HCT116 (cell line): ENCODE results near the gene UBXN11. TPM values are rescaled to one million over a fixed set of nuclear protein-coding genes. Genes with fewer than 3 reads are reported as not detected.

Experiments
- ATAC-seq: fragments of 200-7000 bp; cut with Tn5 transposase; 2 replicates; pipeline ENCODE4 v1.9.1; 2020; ENCODE audit warnings: mild to moderate bottlenecking, moderate library complexity
- BruUV-seq: library from RNA; stranded (reverse); fragments of 400-500 nt; replicated peaks from 2 replicates; lab custom pipeline; 2021; lab: Mats Ljungman, UMichigan
- CTCF ChIA-PET: fragments of 300-600 bp; sonication (Branson Sonifier 250); formaldehyde crosslinking; loops from one replicate; lab custom pipeline; 2021; ENCODE audit warnings: antibody characterized with exemption; lab: Charles Lee
- POLR2A ChIA-PET: fragments of 300-600, 350-600 bp; sonication (Branson Sonifier 250); formaldehyde crosslinking; loops from one replicate; lab custom pipeline; 2021; ENCODE audit warnings: antibody characterized with exemption; lab: Charles Lee
- RAD21 ChIA-PET, 2 experiments: fragments of 300-600 bp; sonication (Branson Sonifier 250); formaldehyde crosslinking; loops; one replicate each; lab custom pipeline; 2023; ENCODE audit warnings: low total read pairs in 2 of 2; ENCODE audit not compliant: uncharacterized antibody in 2 of 2, unreplicated experiment in 2 of 2, low non-redundant PET in 1 of 2; lab: Charles Lee
- DNase-seq: peaks from one replicate; pipeline ENCODE4 v3.0.0-alpha.2; 2010; ENCODE audit warnings: low read depth, low spot score
- H2AFZ ChIP-seq: fragments of 200-600 bp; shearing (Covaris generic), sonication (generic); 2 replicates; pipeline ENCODE4 v1.6.1; 2017; ENCODE audit warnings: low read depth, mixed run types, mixed read lengths, antibody characterized with exemption, low read length; ENCODE audit not compliant: poor library complexity, severe bottlenecking
- H3K27ac ChIP-seq: 2 replicates; pipeline ENCODE4 v1.5.1; 2012; ENCODE audit warnings: low read depth, low read length
- H3K27me3 ChIP-seq: fragments of 200-600 bp; sonication (generic); 2 replicates; pipeline ENCODE4 v1.6.1; 2016; ENCODE audit warnings: mixed run types, low read length, mixed read lengths; ENCODE audit not compliant: insufficient read depth
- H3K36me3 ChIP-seq, 2 experiments: fragments of 200-500 bp in 1 of 2; fragments of 200-600 bp in 1 of 2; sonication (Bioruptor generic) in 1 of 2; sonication (generic) in 1 of 2; 2 replicates each; pipeline versions ENCODE4 v1.5.1 to v1.6.1; 2014 to 2016; ENCODE audit warnings: low read length in 2 of 2, inconsistent platforms in 1 of 2, mixed read lengths in 1 of 2, mixed run types in 1 of 2; ENCODE audit not compliant: insufficient read depth in 2 of 2, control insufficient read depth in 1 of 2
- H3K4me1 ChIP-seq, 2 experiments: fragments of 200-600 bp in 1 of 2; sonication (generic) in 1 of 2; 2 replicates each; pipeline versions ENCODE4 v1.5.1 to v1.6.1; 2012 to 2017; ENCODE audit warnings: low read length in 2 of 2, inconsistent platforms in 1 of 2, mild to moderate bottlenecking in 1 of 2, mixed read lengths in 1 of 2, mixed run types in 1 of 2, moderate library complexity in 1 of 2; ENCODE audit not compliant: insufficient read depth in 2 of 2, control insufficient read depth in 1 of 2
- H3K4me2 ChIP-seq: fragments of 200-600 bp; sonication (generic); 2 replicates; pipeline ENCODE4 v1.6.1; 2017; ENCODE audit warnings: mixed run types, low read length, mixed read lengths
- H3K4me3 ChIP-seq, 2 experiments: fragments of 200-600 bp in 1 of 2; sonication (generic) in 1 of 2; replicated peaks in 1 of 2; 2 replicates each; pipeline ENCODE4 v1.5.1; 2011 to 2016; ENCODE audit warnings: low read length in 2 of 2, control low read depth in 1 of 2, low read depth in 1 of 2, mild to moderate bottlenecking in 1 of 2, mixed read lengths in 1 of 2, mixed run types in 1 of 2
- H3K79me2 ChIP-seq: fragments of 200-600 bp; sonication (generic); 2 replicates; pipeline ENCODE4 v1.6.1; 2017; ENCODE audit warnings: mild to moderate bottlenecking, mixed run types, low read length, moderate library complexity, mixed read lengths; ENCODE audit not compliant: insufficient read depth
- H3K9ac ChIP-seq: fragments of 200-600 bp; sonication (generic); 2 replicates; pipeline ENCODE4 v1.6.1; 2016; ENCODE audit warnings: low read length, mixed read lengths
- H3K9me2 ChIP-seq: fragments of 200-600 bp; sonication (generic), shearing (Covaris generic); 2 replicates; pipeline ENCODE4 v1.6.1; 2017; ENCODE audit warnings: mixed run types, mild to moderate bottlenecking, moderate library complexity; ENCODE audit not compliant: insufficient read depth
- H3K9me3 ChIP-seq, 2 experiments: fragments of 200-500 bp in 1 of 2; fragments of 200-600 bp in 1 of 2; sonication (Bioruptor generic) in 1 of 2; sonication (generic) in 1 of 2; 2 replicates each; pipeline ENCODE4 v1.6.1; 2014 to 2017; ENCODE audit warnings: low read length in 2 of 2, mixed read lengths in 2 of 2, inconsistent platforms in 1 of 2, low read depth in 1 of 2, mild to moderate bottlenecking in 1 of 2, mixed run types in 1 of 2, moderate library complexity in 1 of 2; ENCODE audit not compliant: control insufficient read depth in 1 of 2, insufficient read depth in 1 of 2
- H4K20me1 ChIP-seq: fragments of 200-600 bp; sonication (generic), shearing (Covaris generic); 2 replicates; pipeline ENCODE4 v1.6.1; 2017; ENCODE audit warnings: mixed run types, mild to moderate bottlenecking, moderate library complexity; ENCODE audit not compliant: insufficient read depth
- CBX3 ChIP-seq: IDR thresholded peaks from 2 replicates; pipeline ENCODE4 v1.6.1; 2012; ENCODE audit warnings: low read depth
- CEBPB ChIP-seq: IDR thresholded peaks from 2 replicates; pipeline ENCODE4 v1.6.1; 2012; ENCODE audit warnings: low read depth
- EGR1 ChIP-seq: IDR thresholded peaks from 2 replicates; pipeline ENCODE4 v1.6.1; 2012; ENCODE audit warnings: low read depth
- EZH2 ChIP-seq: fragments of 200-600 bp; sonication (generic); IDR thresholded peaks from 2 replicates; pipeline ENCODE4 v1.6.1; 2017; ENCODE audit warnings: antibody characterized with exemption, mixed run types
- FOSL1 ChIP-seq: IDR thresholded peaks from 2 replicates; pipeline ENCODE4 v1.6.1; 2012; ENCODE audit warnings: low read depth
- JUND ChIP-seq: IDR thresholded peaks from 2 replicates; pipeline ENCODE4 v1.6.1; 2012
- MAX ChIP-seq: IDR thresholded peaks from 2 replicates; pipeline ENCODE4 v1.6.1; 2012
- POLR2A ChIP-seq: IDR thresholded peaks from 2 replicates; pipeline ENCODE4 v1.7.0; 2011; ENCODE audit warnings: borderline replicate concordance; ENCODE audit not compliant: insufficient read depth, insufficient read length; ENCODE audit errors: extremely low read depth
- POLR2AphosphoS5 ChIP-seq: IDR thresholded peaks from 2 replicates; pipeline ENCODE4 v1.6.1; 2011; ENCODE audit warnings: mild to moderate bottlenecking, low read depth, low read length, moderate library complexity
- RAD21 ChIP-seq: IDR thresholded peaks from 2 replicates; pipeline ENCODE4 v1.6.1; 2012; ENCODE audit warnings: low read depth, mild to moderate bottlenecking
- SIN3A ChIP-seq: IDR thresholded peaks from 2 replicates; pipeline ENCODE4 v1.6.1; 2012; ENCODE audit warnings: low read depth
- SP1 ChIP-seq: IDR thresholded peaks from 2 replicates; pipeline ENCODE4 v1.6.1; 2012; ENCODE audit warnings: low read depth
- TCF7L2 ChIP-seq: IDR thresholded peaks from 2 replicates; pipeline ENCODE4 v1.7.0; 2011; ENCODE audit warnings: borderline replicate concordance, inconsistent platforms; ENCODE audit not compliant: insufficient read depth, insufficient read length; ENCODE audit errors: extremely low read depth
- YY1 ChIP-seq: IDR thresholded peaks from 2 replicates; pipeline ENCODE4 v1.6.1; 2011; ENCODE audit warnings: low read length, low read depth, moderate library complexity, mild to moderate bottlenecking; ENCODE audit not compliant: insufficient replicate concordance; ENCODE audit errors: extremely low read depth
- ZNF274 ChIP-seq: fragments of 200-500 bp; sonication (Bioruptor generic); IDR thresholded peaks from 2 replicates; pipeline ENCODE4 v1.6.1; 2014; ENCODE audit warnings: mild to moderate bottlenecking, low read depth, low read length, inconsistent platforms
- intact Hi-C: fragments of 100-400 bp; cut with micrococcal nuclease; formaldehyde crosslinking; loops from 2 replicates; pipeline ENCODE4 v1.10.0; 2022
- total RNA-seq: library from RNA; stranded (reverse); gene quantifications from one replicate; pipeline ENCODE4 v1.2.1, GENCODE V29; 2021; ENCODE audit not compliant: unreplicated experiment
- TF ChIP-seq, protein P1 (sequence below), 3 experiments: fragments of 200-600 bp in 1 of 3; sonication (generic) in 1 of 3; IDR thresholded peaks in 2 of 3; conservative IDR thresholded peaks in 1 of 3; 2 replicates each; pipeline ENCODE4 v1.5.1; 2012 to 2017; ENCODE audit warnings: low read depth in 2 of 3, low read length in 2 of 3, antibody characterized with exemption in 1 of 3, borderline replicate concordance in 1 of 3, control low read depth in 1 of 3, mild to moderate bottlenecking in 1 of 3, mixed read lengths in 1 of 3, mixed run types in 1 of 3, moderate library complexity in 1 of 3; ENCODE audit not compliant: insufficient read depth in 1 of 3
- TF ChIP-seq, protein P2 (sequence below): IDR thresholded peaks from 2 replicates; pipeline ENCODE4 v1.6.1; 2011; ENCODE audit warnings: mild to moderate bottlenecking, low read length, moderate library complexity; ENCODE audit not compliant: insufficient replicate concordance; ENCODE audit errors: extremely low read depth

Gene UBXN11
- total RNA-seq, 1 experiment from 2014 or later: 19.3 TPM

GRCh38 chr1:26327956-26328362, 21.5 kb upstream of the UBXN11 start:
- CTCF ChIA-PET: no interaction called here
- TF ChIP-seq, protein P1, sequence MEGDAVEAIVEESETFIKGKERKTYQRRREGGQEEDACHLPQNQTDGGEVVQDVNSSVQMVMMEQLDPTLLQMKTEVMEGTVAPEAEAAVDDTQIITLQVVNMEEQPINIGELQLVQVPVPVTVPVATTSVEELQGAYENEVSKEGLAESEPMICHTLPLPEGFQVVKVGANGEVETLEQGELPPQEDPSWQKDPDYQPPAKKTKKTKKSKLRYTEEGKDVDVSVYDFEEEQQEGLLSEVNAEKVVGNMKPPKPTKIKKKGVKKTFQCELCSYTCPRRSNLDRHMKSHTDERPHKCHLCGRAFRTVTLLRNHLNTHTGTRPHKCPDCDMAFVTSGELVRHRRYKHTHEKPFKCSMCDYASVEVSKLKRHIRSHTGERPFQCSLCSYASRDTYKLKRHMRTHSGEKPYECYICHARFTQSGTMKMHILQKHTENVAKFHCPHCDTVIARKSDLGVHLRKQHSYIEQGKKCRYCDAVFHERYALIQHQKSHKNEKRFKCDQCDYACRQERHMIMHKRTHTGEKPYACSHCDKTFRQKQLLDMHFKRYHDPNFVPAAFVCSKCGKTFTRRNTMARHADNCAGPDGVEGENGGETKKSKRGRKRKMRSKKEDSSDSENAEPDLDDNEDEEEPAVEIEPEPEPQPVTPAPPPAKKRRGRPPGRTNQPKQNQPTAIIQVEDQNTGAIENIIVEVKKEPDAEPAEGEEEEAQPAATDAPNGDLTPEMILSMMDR (IDR thresholded peaks at IDR 0.05 in 2 of 3, conservative IDR thresholded peaks at IDR 0.05 in 1 of 3; ENCODE audit: borderline replicate concordance in 1 of 3, insufficient read depth in 1 of 3, low read depth in 2 of 3, low read length in 2 of 3): no peak
- no peak for TF ChIP-seq SIN3A
- no peak for TF ChIP-seq RAD21
- TF ChIP-seq, protein P2, sequence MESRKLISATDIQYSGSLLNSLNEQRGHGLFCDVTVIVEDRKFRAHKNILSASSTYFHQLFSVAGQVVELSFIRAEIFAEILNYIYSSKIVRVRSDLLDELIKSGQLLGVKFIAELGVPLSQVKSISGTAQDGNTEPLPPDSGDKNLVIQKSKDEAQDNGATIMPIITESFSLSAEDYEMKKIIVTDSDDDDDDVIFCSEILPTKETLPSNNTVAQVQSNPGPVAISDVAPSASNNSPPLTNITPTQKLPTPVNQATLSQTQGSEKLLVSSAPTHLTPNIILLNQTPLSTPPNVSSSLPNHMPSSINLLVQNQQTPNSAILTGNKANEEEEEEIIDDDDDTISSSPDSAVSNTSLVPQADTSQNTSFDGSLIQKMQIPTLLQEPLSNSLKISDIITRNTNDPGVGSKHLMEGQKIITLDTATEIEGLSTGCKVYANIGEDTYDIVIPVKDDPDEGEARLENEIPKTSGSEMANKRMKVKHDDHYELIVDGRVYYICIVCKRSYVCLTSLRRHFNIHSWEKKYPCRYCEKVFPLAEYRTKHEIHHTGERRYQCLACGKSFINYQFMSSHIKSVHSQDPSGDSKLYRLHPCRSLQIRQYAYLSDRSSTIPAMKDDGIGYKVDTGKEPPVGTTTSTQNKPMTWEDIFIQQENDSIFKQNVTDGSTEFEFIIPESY: no peak
- TF ChIP-seq FOSL1: no peak
- TF ChIP-seq ZNF274: no peak
- TF ChIP-seq YY1: no peak
- TF ChIP-seq POLR2AphosphoS5: no peak
- TF ChIP-seq POLR2A: no peak
- TF ChIP-seq EGR1: no peak
- no peak for TF ChIP-seq EZH2
- no peak for TF ChIP-seq SP1
- no peak for TF ChIP-seq JUND
- no peak for TF ChIP-seq MAX
- no peak for TF ChIP-seq TCF7L2
- TF ChIP-seq CBX3: no peak
- TF ChIP-seq CEBPB: no peak
- RAD21 ChIA-PET: no interaction called here
- H3K9me2 ChIP-seq: no peaks in the 10 kb centered on the region
- BruUV-seq: no TSS peak
- intact Hi-C loops: no loop called here
- H3K79me2 ChIP-seq: no peaks in the 10 kb centered on the region
- no peaks in the 10 kb centered on the region for H3K27me3 ChIP-seq
- no peak overlapping the region for H3K4me2 ChIP-seq
- no peaks in the 10 kb centered on the region for H4K20me1 ChIP-seq
- no peak overlapping the region for H3K27ac ChIP-seq
- no peak for ATAC-seq
- H3K4me1 ChIP-seq: peaks cover 0 to 5% of the 10 kb centered on the region in 2 experiments; a peak in 2 of 4 replicates
- H3K9ac ChIP-seq: no peak overlapping the region
- DNase-seq: no peak
- no peaks in the 10 kb centered on the region for H3K9me3 ChIP-seq
- POLR2A ChIA-PET: interaction anchor here (0.7 kb wide), 1 partner anchor 89 kb away, joined by 3 read pairs; no protein-coding TSS in a partner anchor
- peaks cover 0 to 11% of the 10 kb centered on the region in 2 experiments; a peak in 2 of 4 replicates for H3K36me3 ChIP-seq
- no peak overlapping the region for H2AFZ ChIP-seq
- no peak overlapping the region for H3K4me3 ChIP-seq
